Activated CD4-positive, alpha-beta T cell treated with anti-CD3 and anti-CD28 coated beads, Interleukin-2, amount 50 U/mL, for 48 hours (primary cell): ENCODE data around the gene MELTF.

Experiments
- DNase-seq, 2 experiments: peaks; one replicate each; pipeline ENCODE4 v3.0.0-alpha.2; 2020

The MELTF gene

DNA sequence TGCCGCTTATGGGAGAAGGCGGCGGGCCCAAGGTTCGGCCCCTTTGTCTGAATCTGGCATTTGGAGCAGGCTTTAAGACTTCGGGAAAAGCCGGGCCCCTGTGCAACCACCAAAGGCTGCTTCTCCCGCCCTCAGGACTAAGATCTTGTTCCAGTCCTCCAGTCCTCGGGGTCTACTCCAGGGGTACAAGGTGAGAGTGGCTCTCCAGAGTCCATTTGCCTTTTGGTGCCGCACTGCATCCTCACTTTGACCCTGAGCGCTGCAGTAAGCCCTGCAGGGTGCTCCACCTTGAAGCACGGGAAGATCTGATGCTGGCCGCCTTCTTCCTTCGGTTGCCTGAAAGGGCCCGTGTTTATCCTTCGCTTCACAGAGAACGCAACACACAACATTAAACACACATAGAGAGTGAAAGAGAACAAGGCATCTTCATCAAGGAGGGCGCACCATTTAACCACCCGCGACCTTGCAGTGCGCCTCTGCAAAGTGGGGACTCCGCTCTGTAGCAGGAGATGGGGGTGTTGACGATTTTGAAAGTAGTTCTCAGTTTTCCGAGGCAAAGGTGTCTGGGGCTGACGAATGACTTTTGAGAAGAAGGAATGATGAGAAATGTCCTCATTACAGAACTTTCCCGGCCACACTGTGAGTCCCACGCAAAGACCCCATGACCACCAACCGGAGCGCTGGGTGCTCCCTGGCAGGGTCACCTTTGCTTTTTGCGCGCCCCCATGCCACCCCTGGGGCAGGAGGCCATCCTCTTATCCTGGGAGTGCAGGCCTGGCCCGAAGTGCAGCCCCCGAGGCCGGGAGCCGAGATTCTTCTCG, 62.0 kb downstream of the MELTF start:
- no peak for DNase-seq

DNA sequence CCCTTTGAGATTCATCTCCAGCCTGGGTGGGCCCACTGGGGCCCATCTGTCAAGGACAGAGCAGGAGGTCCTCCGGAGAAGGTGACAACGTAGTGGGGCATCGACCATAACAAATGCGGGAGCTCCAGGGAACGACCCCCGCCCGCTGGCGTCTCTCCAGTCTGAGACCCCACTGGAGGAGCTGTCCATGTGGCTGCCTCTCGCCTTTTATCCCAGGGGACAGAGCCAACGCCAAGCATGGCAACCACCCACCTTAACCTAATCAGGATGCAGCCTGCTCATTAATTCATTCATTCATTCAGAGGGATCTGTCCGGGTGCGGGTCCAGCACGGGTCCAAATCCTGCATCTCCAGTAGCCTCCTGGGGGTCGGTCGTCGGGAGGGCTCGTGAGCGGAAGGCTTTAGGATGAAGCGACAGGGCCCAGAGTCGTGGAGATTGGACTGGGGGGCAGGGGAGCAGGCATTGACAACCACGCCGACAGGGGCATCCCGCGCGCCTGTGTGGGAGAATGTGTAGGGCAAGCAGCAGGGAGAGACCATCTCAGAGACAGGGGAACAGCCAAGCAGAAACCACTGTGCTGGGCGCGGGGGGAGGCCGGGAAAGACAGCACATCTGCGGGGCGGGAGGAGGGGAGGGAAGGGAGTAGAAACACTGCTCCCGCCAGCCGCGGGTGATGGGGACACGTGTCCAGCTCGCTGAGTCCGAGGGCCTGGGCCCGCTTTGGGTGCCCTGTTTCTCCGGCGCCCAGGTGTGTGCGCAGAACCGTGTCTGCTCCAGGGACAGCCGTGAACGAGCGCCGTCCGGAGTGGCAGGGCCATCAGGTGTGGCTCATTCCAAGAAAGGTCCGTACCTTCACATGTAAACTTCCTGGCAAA, 62.9 kb downstream of the MELTF start:
- DNase-seq, result no peak

DNA sequence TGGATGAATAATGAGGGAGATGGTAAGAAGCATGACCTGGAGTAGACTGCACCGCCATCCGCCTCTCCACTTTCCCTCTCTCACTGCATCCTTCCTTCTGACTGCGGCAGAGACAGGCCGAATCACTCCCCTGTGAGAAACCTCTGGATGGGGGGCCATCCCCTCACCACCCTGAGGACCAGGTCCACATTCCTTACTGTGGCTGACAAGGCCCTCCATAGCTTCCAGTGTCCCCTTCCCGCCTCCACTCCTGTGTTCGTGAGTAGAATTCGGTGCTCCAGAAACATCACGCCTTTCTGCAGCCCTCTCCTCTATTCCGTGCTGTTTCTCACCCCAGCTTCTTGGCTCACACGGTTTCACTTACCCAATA, 63.8 kb downstream of the MELTF start:
- DNase-seq, result no peak

DNA sequence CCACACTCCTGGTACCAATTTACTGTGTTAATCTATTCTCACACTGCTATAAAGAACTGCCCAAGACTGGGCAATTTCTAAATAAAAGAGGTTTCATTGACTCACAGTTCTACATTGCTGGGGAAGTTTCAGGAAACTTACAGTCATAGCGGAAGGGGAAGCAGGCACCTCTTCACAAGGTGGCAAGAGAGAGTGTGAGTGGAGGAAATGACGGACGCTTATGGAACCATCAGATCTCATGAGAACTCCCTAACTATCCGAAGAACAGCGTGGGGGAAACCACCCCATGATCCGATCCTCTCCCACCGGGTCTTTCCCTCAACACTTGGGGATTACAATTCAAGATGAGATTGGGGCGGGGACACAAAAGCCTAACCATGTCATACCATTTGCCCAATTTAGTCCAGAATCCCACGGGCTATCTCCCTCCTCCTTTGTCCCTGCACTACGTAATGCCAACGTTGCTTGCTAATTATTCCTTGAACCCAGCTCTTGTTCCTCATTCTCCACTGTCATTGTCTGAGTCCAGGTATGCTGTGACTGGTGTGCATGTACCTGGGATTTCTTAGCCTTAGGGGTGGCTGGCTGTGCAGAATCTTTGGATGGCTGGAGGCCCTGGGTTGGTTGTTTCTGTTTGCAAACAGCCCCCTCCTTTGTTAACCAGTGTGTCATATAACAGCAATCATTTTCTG, 64.4 kb downstream of the MELTF start:
- no peak for DNase-seq

DNA sequence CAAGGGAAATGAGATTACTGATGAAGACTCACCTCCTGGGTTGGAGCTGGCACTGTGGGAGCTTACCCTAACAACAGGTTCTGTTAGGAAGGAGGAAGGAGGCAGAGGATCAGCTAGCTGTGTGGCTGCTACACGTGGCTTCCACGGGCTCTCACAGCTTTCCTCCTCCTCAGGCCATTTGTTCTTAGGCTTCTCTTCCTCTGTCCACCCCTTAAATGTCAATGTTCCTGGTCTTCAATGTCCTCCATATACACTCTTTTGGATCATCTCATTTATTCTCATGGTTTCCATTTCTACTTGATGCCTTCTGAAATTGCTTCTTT, 66.0 kb downstream of the MELTF start:
- DNase-seq, result no peak

DNA sequence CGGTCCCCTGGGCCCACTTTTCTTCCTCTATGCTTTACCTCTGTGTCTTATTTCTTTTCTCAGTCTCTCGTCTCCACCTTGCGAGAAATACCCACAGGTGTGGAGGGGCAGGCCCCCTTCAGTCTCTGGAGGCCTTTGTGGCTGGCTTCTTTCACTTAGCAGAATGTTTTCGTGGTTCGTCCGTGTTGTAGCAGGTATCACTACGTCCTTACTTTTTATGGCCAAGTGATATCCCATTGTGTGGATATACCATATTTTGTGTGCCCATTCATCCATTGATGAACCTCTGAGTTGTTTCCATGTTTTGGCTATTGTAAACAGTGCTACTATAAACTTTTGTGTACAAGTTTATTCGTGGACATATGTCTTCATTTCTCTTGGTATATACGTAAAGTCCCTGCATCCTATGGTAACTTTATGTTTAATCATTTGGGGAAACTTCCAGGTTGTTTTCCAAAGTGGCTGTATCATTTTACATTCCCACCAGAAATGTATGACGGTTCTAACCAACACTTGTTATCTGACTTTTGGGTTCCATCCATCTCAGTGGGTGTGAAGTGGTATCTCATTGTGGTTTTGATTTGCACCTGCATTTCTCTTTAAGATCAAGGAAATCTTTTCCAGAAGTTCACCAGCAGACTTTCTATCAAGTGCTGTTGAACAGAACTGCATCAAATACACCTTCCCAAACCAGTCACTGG, 66.5 kb downstream of the MELTF start:
- no peak for DNase-seq

DNA sequence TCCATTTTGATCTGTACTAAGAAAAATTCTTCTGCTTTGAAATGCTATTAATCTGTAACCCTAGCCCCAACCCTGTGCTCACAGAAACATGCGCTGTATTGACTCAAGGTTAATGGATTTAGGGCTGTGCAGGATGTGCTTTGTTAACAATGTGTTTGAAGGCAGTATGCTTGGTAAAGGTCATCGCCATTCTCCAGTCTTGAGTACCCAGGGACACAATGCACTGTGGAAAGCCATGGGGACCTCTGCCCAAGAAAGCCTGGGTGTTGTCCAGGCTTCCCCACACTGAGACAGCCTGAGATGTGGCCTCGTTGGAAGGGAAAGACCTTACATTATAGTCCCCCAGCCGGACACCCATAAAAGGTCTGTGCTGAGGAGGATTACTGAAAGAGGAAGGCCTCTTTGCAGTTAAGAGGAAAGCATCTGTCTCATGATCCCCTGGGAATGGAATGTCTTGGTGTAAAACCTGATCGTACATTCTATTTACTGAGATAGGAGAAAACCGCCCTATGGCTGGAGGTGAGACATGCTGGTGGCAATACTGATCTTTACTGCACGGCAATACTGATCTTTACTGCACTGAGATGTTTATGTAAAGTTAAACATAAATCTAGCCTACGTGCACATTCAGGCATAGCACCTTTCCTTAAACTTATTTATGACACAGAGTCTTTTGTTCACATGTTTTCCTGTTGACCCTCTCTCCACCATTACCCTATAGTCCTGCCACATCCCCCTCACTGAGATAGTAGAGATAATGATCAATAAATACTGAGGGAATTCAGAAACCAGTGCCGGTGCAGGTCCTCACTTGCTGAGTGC, 67.3 kb downstream of the MELTF start:
- no peak for DNase-seq

DNA sequence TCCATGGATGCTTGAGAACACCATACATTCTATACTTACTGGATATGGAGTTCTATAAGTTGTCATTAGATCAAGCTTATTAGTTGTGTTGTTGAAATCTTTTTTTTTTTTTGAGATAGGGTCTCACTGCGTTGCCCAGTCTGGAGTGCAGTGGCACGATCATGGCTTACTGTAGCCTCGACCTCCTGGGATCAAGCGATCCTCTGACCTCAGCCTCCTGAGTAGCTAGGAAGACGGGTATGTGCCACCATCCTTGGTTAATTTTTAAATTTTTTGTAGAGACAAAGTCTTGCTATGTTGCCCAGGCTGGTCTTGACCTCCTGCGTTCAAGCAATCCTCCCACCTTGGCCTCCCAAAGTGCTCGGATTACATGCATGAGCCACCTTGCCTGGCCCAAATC, 74.8 kb downstream of the MELTF start:
- DNase-seq, result no peak
